COLO829 (cell line): ENCODE measurements around the gene DOLPP1.
"Not testable (repeated sequence)": the region's sequence is repeated elsewhere in the genome, so short reads cannot be mapped to it uniquely, and the experiment has no call there.

Experiments
- DNase-seq: peaks from one replicate; pipeline ENCODE4 v3.0.0; 2012; ENCODE audit warnings: low spot score

Gene DOLPP1

DNA sequence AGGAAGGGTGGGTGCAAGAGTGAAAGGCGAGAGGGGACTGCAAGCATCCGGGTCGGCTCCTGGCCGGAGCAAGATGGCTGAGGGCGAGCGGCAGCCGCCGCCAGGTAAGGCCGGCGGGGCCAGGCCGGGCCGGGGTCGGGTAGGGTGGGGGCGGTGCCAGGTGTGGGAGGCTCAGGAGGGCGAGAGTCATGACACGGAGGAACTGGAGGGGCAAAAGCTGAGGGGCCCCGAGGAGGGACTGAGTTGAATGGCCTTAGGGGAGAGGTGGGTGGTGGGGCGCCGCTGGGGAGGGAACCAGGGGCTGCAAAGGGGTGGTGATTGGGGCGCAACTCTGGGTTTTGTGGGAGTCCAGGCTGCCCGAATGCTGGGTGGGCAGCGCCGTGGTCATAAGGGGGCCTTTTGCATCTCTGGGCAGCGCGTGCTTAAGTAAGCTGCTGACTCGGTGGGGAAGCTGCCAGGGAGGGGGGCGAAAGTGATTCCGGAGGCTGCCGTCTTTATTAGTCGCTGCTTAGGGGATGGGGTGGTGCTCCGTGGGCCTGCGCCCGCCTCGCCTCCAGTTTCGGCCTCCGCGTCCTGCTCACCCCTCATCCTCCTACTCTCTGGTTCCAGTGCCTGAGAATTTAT, 30.7 kb downstream of the DOLPP1 start:
- DNase-seq: no peak

- not testable (repeated sequence) for DNase-seq
Measured at GRCh38 chr9:129112526-129112925, 31.6 kb downstream of the DOLPP1 start.

DNA sequence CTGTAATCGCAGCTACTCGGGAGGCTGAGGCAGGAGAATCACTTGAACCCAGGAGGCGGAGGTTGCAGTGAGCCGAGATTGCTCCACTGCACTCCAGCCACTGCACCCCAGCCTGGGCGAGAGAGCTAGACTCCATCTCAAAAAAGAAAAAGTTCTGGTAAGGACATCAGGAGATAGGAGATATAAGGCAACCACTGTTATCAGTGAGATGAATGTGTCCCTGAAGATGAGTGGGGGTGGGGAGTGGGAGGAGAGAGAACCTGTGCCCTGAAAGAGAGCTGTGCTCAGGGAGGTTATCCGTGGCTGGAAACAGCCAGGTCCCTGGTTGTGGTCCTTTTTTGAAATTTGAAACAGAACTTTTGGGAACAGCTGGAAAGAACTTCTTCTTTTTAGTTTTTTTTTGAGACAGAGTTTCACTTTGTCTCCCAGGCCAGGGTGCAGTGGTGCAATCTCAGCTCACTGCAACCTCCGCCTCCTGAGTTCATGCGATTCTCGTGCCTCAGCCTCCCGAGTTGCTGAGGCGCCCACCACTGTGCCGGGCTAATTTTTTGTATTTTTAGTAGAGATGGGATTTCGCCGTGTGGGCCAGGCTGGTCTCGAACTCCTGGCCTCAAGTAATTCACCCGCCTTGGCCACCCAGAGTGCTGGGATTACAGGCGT, 32.9 kb downstream of the DOLPP1 start:
- DNase-seq: no peak

DNA sequence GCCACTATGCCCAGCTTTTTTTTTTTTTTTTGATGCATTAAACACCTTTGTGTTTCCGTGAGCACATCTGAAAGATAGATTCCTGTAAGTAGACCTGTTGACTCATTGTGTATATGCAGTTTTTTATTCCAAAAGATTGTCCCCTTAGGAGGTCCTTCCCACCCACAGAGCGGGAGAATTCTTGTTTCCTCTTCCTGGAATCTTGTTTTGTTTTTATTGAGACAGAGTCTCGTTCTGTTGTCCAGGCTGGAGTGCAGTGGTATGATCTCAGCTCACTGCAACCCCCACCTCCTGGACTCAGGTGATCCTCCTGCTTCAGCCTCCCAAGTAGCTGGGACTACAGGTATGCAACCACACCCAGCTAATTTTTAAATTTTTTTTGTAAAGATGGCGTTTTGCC, 37.9 kb downstream of the DOLPP1 start:
- DNase-seq: no peak

- DNase-seq: no peak
Measured at GRCh38 chr9:129121483-129121882, 40.6 kb downstream of the DOLPP1 start.

DNA sequence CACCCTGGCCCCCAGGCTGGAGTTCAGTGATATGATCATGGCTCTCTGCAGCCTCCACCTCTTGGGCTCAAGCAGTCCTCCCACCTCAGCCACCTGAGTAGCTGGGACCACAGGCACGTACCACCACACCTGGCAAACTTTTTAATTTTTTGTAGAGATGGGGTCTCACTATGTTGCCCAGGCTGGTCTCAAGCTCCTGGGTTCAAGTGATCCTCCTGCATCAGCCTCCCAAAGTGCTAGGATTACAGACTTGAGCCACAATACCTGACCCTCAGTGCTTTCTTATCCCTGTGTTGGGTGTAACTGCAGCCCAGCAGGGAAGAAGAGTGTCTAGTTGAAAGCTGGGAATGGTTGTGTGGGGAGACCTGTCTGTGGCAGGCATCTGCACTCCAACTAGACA, 41.2 kb downstream of the DOLPP1 start:
- DNase-seq: no peak

GRCh38 chr9:129122976-129123375, 42.1 kb downstream of the DOLPP1 start:
- DNase-seq: not testable (repeated sequence)

DNA sequence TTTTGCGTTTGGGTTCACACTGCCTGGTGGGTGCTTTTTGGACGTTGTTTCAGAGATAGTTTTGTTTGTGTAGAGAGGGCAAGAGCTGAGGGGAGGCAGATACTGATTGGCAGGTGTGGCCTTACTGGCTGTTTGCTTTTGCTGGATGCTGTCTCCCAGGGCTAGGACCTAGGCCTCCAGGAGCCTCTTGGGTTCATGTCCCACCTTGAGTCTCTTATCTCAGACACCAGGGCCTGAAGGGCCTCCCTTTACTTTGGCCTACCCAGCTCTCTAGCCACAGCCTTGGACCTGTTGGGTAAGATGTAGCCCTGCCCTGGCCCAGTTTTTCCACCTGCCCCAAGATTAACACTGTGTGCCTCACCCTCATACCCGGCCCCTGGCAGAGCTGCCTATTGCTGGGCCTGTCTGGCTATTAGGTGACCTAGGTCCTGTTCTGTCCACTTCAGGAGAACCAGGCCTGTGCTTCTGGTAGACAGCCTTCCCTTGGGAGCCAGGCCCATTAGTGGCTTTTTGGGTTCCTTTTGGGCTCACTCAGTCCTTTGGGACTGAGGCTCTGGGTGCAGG, 43.7 kb downstream of the DOLPP1 start:
- DNase-seq: no peak

- no peak for DNase-seq
Measured at GRCh38 chr9:129125478-129125877, 44.6 kb downstream of the DOLPP1 start.

DNA sequence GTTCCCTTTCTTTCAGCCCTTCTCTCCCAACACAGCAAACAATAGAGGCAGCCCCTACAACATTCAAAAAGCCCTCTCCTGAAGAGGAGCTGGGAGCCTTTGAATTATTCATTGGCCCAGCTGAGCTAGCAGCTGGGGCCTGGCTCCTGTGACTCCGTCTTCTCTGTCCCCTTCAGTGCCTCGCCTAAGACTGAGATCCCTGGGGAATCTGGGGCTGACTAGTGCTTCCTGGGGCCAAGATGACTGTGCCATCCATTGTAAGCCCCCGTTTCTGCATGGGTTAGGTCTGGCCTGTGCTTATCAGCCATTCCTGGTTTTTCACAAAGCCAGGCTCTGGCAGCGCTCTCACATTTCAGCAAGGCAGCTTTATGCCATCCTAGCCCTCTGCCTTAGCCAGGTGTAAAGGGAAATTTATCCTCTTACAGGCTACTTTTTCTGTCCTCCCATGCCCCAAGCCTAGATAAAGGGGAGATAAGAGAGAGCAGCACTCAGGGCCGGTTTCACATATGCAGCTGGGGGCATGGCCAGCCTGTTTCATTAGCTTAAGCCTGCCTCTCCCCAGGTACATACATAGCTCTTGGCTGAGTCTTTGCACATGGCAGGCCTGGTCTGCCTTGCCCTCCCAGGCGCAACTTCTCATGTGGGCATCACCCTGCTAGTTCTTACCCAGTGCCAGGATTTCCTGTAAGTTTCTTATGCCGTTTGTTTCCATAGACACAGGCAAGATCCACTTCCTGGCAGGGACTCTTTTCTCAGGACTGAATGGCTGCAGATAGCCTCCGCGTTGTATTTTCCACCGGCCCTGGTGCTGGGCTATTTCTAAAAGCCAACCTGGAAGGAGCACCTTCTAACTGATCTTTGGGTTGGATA, 46.1 kb downstream of the DOLPP1 start:
- DNase-seq: no peak

DNA sequence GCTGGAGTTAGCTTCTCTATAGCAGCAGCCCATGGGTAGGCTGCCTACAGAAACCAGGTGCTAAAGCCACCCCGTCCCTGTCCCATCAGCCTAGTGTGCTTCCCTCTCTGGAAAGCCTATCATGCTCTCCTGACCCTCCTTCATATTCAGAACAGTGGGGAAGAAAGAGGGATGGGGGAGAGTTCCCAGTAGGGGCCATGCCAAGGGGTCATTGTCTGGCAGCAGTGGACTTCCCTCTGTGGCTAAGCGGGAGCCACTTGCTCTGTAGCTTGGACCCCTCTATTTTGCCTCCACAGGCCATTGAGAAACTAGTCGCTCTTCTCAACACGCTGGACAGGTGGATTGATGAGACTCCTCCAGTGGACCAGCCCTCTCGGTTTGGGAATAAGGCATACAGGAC, 47.8 kb downstream of the DOLPP1 start:
- no peak for DNase-seq

- DNase-seq: not testable (repeated sequence)
Measured at GRCh38 chr9:129130271-129130670, 49.4 kb downstream of the DOLPP1 start.

- DNase-seq: no peak
Measured at GRCh38 chr9:129130791-129131190, 49.9 kb downstream of the DOLPP1 start.

DNA sequence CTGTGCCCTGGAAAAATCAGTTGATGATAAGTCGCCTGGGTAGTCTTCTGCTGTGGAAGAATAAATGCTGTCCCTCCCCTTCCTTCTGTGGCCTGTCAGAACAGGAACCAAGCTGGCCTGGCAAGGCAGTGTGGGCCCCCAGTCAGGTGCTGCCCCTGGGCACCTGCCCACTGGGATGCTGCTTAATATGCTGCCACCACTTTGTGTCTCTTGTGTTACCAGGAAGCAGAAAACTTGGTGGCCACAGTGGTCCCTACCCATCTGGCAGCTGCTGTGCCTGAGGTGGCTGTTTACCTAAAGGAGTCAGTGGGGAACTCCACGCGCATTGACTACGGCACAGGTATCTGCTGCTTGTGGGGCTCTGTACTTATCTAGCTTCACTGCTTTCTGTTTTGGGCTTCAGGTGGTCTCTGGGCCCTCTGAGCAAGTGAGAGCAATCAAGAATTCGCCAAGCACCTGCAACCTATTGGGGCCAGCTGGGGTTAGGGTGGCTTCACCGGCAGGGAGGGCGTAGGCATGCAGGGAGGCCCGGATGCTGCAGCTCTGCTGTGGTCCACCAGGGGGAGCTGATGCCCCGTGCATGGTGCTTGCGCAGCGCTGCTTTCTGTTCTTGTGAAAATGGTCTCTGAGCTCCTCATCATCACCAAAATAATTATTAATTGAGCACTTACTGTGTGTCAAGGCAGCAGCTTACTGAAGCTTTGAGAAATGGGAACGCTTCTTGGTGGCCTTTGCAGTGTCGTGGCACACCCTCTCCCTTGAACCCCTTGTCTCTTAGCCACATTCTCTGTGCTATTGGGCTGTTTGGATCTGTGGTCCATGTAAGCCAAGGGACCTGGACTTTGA, 50.6 kb downstream of the DOLPP1 start:
- peak; percentile 84 for DNase-seq

- no peak for DNase-seq
Measured at GRCh38 chr9:129133082-129133481, 52.2 kb downstream of the DOLPP1 start.

DNA sequence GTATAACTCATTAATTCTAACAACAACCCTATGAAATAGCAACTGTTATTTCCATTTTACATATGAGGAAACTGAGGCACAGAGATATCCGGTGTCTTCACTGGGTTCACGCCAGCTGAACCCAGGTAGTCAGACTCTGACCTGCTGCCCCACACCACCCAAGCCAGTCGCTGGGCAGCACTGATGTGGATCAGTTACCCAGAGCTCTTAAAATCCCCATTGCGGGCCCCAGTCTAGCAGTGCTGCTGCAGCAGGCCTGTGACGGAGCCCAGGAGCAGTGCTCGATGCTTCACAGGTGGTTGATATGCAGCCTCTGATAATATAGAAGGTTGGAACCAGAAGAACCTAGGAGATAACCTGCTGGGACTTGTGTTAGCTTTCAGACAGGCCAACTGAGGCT, 54.6 kb downstream of the DOLPP1 start:
- DNase-seq: no peak

- no peak for DNase-seq
Measured at GRCh38 chr9:129136446-129137035, 55.6 kb downstream of the DOLPP1 start.

DNA sequence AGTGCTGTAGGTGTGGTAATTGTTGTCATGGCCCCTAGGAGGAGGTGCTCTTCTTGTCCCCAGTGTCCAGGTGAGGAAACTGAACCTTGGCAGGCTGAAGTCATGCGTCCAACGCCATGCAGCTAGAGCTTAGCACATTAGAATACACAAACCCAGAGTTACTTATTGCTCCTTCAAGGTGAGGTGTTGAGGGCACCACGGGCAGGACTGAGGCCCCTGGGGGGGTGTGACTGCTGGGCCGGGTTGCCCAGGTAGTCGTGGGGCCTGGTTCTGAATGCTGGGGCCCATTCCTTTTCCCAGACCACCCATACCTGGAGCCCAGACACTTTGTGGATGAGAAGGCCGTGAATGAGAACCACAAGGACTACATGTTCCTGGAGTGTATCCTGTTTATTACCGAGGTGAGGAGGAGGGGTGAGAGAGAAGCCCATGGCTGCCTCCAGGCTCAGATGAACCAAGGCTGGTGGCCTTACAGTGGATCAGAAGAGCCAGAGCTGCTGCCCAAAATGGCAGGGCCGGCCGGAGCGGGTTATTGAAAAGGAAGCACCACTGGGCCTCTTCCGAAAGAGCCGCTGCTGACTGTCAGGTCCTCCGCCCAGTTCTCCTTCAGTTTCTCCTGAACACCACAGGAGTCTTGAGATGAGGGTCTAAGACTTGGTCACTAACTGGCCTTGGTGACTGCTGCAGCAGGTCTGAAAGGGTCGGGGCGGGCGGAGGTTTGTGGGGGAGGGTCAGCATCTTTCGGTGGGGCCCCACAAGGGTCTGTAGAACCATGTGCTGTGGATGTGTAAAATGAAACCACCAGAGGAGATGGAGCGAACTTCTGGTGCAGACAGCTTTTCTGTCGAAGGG, 56.6 kb downstream of the DOLPP1 start:
- DNase-seq: no peak

DNA sequence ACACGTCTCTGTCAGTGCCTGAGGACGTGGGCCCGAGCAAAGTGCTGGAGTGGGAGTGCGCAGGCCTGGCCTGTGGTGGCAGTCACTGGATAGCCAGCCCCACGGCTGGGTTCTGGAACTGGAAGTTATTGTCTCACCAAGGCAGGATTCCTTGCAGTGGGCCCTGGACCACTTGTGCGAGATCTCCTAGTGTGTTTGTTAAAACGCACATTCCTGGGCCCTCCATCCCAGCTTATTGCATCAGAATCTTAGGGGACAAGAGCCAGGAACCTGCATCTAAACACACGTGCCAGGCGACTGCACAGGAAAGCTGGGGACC, 57.2 kb downstream of the DOLPP1 start:
- no peak for DNase-seq

DNA sequence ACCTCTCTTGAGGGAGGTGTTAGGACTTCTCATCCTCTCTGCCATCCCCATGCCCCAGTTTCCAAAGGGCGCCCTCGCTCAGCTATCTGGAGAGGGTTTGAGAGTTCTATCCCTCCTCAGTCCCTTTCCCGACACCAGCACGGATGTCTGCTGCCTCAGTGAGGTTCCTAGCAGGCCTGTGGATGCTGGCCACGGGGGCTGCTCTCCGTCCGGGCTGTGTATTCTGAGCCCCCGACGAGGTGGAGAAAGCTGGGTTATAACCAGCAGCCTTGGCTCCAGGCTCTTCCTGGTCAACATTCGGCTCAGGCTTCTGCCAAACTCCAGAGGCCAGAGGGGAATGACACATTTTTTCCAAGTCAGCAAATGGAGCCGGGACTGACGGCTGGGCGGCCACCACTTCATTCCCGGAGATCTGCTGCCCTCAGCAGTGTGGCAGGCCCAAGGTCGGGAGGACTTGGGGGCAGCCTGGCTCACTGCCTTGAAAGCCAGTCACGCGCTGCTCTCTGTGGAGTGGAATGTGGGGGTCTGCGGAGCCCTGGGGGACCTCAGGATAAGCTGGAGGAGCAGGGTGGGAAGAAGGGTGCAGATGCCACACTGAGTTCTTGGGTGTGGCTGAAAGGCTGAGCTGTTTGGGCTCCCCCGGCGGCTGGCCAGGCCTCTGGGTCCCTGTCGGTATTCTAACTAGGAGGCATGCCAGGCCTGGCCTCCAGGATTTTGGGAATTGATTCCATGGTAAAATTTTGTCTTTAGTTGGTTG, 57.7 kb downstream of the DOLPP1 start:
- no peak for DNase-seq
